CD14-positive monocyte (primary cell): ENCODE measurements around the gene DLK2. TPM values are rescaled to one million over a fixed set of nuclear protein-coding genes. Genes with fewer than 3 reads are reported as not detected.

ENCODE experiments used
- DNase-seq, 3 donors: peaks; one replicate each; pipeline ENCODE4 v3.0.0-alpha.2; 2011 to 2022
- H2AFZ ChIP-seq: 2 replicates; pipeline ENCODE4 v1.6.0; 2012; ENCODE audit warnings: mild to moderate bottlenecking, low read depth, low read length, inconsistent platforms; ENCODE audit not compliant: insufficient read depth, poor library complexity, severe bottlenecking
- H3K27ac ChIP-seq, 2 donors: 1 replicate in 1 of 2; 2 replicates in 1 of 2; pipeline ENCODE4 v1.5.1; 2012 to 2013; ENCODE audit warnings: low read length in 2 of 2, control low read depth in 1 of 2, inconsistent platforms in 1 of 2, low read depth in 1 of 2, mild to moderate bottlenecking in 1 of 2
- H3K27me3 ChIP-seq, 2 donors: one replicate each; pipeline versions ENCODE4 v1.6.0 to v1.6.1; 2011 to 2013; ENCODE audit warnings: low read length in 2 of 2; ENCODE audit not compliant: control insufficient read depth in 2 of 2, insufficient read depth in 2 of 2
- H3K36me3 ChIP-seq, 2 donors: replicated peaks in 1 of 2; 1 replicate in 1 of 2; 2 replicates in 1 of 2; pipeline versions ENCODE4 v1.5.1 to v1.6.1; 2012 to 2013; ENCODE audit warnings: low read length in 2 of 2, control low read depth in 1 of 2, inconsistent platforms in 1 of 2, mild to moderate bottlenecking in 1 of 2; ENCODE audit not compliant: insufficient read depth in 2 of 2, control insufficient read depth in 1 of 2
- H3K4me1 ChIP-seq, 2 donors: 1 replicate in 1 of 2; 2 replicates in 1 of 2; pipeline versions ENCODE4 v1.5.1 to v1.6.1; 2012 to 2013; ENCODE audit warnings: low read length in 2 of 2, control low read depth in 1 of 2, inconsistent platforms in 1 of 2, mild to moderate bottlenecking in 1 of 2, moderate library complexity in 1 of 2; ENCODE audit not compliant: insufficient read depth in 2 of 2, control insufficient read depth in 1 of 2
- H3K4me2 ChIP-seq: replicated peaks from 2 replicates; pipeline ENCODE3; 2012; ENCODE audit warnings: low read length, moderate library complexity, mild to moderate bottlenecking; ENCODE audit not compliant: poor library complexity, severe bottlenecking; ENCODE audit errors: extremely low read depth
- H3K4me3 ChIP-seq, 3 experiments: fragments of 200-600 bp in 1 of 3; sonication (generic) in 1 of 3; replicated peaks in 1 of 3; 1 replicate in 2 of 3; 2 replicates in 1 of 3; pipeline ENCODE4 v1.5.1; 2011 to 2013; ENCODE audit warnings: low read length in 3 of 3, mild to moderate bottlenecking in 3 of 3, control low read depth in 2 of 3, low read depth in 2 of 3, inconsistent platforms in 1 of 3, moderate library complexity in 1 of 3
- H3K79me2 ChIP-seq: 2 replicates; pipeline ENCODE4 v1.6.0; 2012; ENCODE audit warnings: mild to moderate bottlenecking, control low read depth, inconsistent platforms, low read length, moderate library complexity; ENCODE audit not compliant: insufficient read depth
- H3K9ac ChIP-seq: 2 replicates; pipeline ENCODE4 v1.6.0; 2017; ENCODE audit warnings: low read length, mild to moderate bottlenecking; ENCODE audit not compliant: insufficient read depth, poor library complexity, severe bottlenecking
- H3K9me3 ChIP-seq, 2 donors: replicated peaks in 1 of 2; 1 replicate in 1 of 2; 2 replicates in 1 of 2; pipeline versions ENCODE4 v1.5.1 to v1.6.1; 2012 to 2013; ENCODE audit warnings: low read length in 2 of 2, control low read depth in 1 of 2; ENCODE audit not compliant: control insufficient read depth in 1 of 2, insufficient read depth in 1 of 2
- H4K20me1 ChIP-seq: 2 replicates; pipeline ENCODE4 v1.6.0; 2012; ENCODE audit warnings: mild to moderate bottlenecking, low read length, control low read depth, moderate library complexity; ENCODE audit not compliant: insufficient read depth
- H3K27ac Mint-ChIP-seq, 7 donors: one replicate each; pipeline ENCODE4 v1.8.0; 2020; ENCODE audit warnings: mild to moderate bottlenecking in 7 of 7, mixed read lengths in 7 of 7, moderate library complexity in 6 of 7, inconsistent platforms in 2 of 7
- H3K27me3 Mint-ChIP-seq, 3 donors: one replicate each; pipeline ENCODE4 v1.8.0; 2021 to 2022; ENCODE audit warnings: low read depth in 3 of 3, mild to moderate bottlenecking in 3 of 3, mixed read lengths in 3 of 3, moderate library complexity in 3 of 3, inconsistent platforms in 1 of 3
- H3K36me3 Mint-ChIP-seq, 2 donors: one replicate each; pipeline ENCODE4 v1.8.0; 2020; ENCODE audit warnings: mixed read lengths in 2 of 2, inconsistent platforms in 1 of 2, mild to moderate bottlenecking in 1 of 2
- H3K4me1 Mint-ChIP-seq: one replicate; pipeline ENCODE4 v1.8.0; 2020; ENCODE audit warnings: mild to moderate bottlenecking, mixed read lengths
- H3K4me3 Mint-ChIP-seq, 2 donors: one replicate each; pipeline ENCODE4 v1.8.0; 2020; ENCODE audit warnings: mild to moderate bottlenecking in 2 of 2, mixed read lengths in 2 of 2, moderate library complexity in 1 of 2
- H3K9me3 Mint-ChIP-seq, 7 donors: one replicate each; pipeline ENCODE4 v1.8.0; 2020 to 2022; ENCODE audit warnings: mixed read lengths in 7 of 7, mild to moderate bottlenecking in 6 of 7, moderate library complexity in 6 of 7, inconsistent platforms in 2 of 7
- WGBS: methylation state at CpG from one replicate; pipeline ENCODE4 v1.1.5; 2013; ENCODE audit warnings: missing lambda C conversion rate; ENCODE audit not compliant: insufficient coverage; 5-methylcytosine and 5-hydroxymethylcytosine counted together
- intact Hi-C, 2 donors: fragments of 100-400 bp; cut with micrococcal nuclease; formaldehyde crosslinking; loops; one replicate each; pipeline versions ENCODE4 v1.15.0 to v1.15.1; 2023
- polyA plus RNA-seq, 3 donors: library from polyadenylated mRNA; depleted of rRNA in 1 of 3; unstranded in 2 of 3; stranded (reverse) in 1 of 3; fragments of 300-500 nt in 2 of 3; fragments of >200 nt in 1 of 3; fragmentation: Illumina TruSeq in 2 of 3; gene quantifications; 1 replicate in 2 of 3; 2 replicates in 1 of 3; pipeline ENCODE4 v1.2.3, GENCODE V29; 2012 to 2021
- TF ChIP-seq, protein P1 (sequence below): fragments of 200-600 bp; IDR thresholded peaks from one replicate; pipeline ENCODE4 v1.8.0; 2022; ENCODE audit warnings: antibody characterized with exemption, mild to moderate bottlenecking

DLK2 gene
- polyA plus RNA-seq, 3 donors = 0.08 TPM; not detected in 2

DNA sequence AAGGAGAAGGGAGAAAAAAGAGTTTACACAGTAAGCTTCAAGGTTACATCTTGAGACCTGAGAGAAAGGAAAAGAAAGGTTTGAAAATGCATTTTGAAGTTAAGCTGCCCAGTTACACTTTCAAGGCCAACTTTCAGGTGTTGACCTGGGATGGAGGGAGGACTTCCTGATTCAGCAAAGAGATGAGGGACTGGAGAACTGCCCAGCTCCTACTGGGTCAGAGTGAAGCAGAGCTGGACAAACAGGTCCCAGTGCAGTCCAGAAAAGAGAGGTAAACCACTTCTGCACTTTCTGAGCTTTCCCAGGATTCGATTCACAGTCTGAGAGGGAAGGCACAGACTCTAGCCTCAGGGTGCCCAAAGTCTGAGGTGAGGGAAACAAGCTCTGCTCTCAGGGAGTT is 16.1 kb upstream of the DLK2 start:
- Histone ChIP-seq H4K20me1 (no peaks in the 10 kb centered on the region), H3K4me2 (no peak overlapping the region), H3K36me3 (no peaks in the 10 kb centered on the region), H3K27ac (no peak overlapping the region), H3K9me3 (no peaks in the 10 kb centered on the region), H3K4me3 (no peak overlapping the region), H2AFZ (peak overlapping the region; percentile 42), H3K27me3 (no peaks in the 10 kb centered on the region), H3K79me2 (no peaks in the 10 kb centered on the region), H3K4me1 (no peaks in the 10 kb centered on the region), H3K9ac (no peak overlapping the region)
- 78% methylated on average over 1 of the region's 1 CpG for WGBS
- H3K27me3 Mint-ChIP-seq = peaks cover 5 to 16% (median 11%) of the 10 kb centered on the region in 3 donors
- peaks cover 0 to 1% (median 0%) of the 10 kb centered on the region in 7 donors for H3K9me3 Mint-ChIP-seq
- intact Hi-C loops = no loop called here
- H3K4me1 Mint-ChIP-seq = no peaks in the 10 kb centered on the region
- H3K27ac Mint-ChIP-seq = no peak overlapping the region
- no peak overlapping the region for H3K4me3 Mint-ChIP-seq
- no peak for DNase-seq
- TF ChIP-seq, protein P1, sequence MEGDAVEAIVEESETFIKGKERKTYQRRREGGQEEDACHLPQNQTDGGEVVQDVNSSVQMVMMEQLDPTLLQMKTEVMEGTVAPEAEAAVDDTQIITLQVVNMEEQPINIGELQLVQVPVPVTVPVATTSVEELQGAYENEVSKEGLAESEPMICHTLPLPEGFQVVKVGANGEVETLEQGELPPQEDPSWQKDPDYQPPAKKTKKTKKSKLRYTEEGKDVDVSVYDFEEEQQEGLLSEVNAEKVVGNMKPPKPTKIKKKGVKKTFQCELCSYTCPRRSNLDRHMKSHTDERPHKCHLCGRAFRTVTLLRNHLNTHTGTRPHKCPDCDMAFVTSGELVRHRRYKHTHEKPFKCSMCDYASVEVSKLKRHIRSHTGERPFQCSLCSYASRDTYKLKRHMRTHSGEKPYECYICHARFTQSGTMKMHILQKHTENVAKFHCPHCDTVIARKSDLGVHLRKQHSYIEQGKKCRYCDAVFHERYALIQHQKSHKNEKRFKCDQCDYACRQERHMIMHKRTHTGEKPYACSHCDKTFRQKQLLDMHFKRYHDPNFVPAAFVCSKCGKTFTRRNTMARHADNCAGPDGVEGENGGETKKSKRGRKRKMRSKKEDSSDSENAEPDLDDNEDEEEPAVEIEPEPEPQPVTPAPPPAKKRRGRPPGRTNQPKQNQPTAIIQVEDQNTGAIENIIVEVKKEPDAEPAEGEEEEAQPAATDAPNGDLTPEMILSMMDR = no peak
- H3K36me3 Mint-ChIP-seq = no peaks in the 10 kb centered on the region

DNA sequence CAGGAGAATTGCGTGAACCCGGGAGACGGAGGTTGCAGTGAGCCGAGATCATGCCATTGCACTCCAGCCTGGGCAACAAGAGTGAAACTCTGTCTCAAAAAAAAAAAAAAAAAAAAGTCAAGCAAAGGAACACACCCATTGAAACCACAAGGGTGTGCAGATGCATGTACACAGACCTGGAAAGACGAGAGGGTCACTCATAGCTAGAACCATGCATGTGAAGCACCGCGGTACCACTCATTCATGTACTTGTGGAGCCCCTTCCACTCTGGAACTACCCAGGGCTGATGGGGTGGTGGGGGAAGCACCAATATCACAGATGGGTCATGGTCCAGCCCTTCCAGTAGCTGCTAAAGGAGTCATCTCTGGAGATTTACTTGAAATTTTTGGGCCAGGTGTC is 14.6 kb upstream of the DLK2 start:
- H3K27ac ChIP-seq = no peak overlapping the region
- H3K4me3 Mint-ChIP-seq = no peak overlapping the region
- H3K27me3 Mint-ChIP-seq = peaks cover 5 to 18% (median 13%) of the 10 kb centered on the region in 3 donors
- H3K4me1 ChIP-seq = no peaks in the 10 kb centered on the region
- peaks cover 0 to 1% (median 0%) of the 10 kb centered on the region in 7 donors for H3K9me3 Mint-ChIP-seq
- H3K9ac ChIP-seq = no peak overlapping the region
- H3K4me3 ChIP-seq = no peak overlapping the region
- H3K36me3 ChIP-seq = no peaks in the 10 kb centered on the region
- WGBS = 97% methylated on average over 4 of the region's 7 CpGs
- H2AFZ ChIP-seq = no peak overlapping the region
- intact Hi-C loops = no loop called here
- no peaks in the 10 kb centered on the region for H3K36me3 Mint-ChIP-seq
- DNase-seq = no peak
- TF ChIP-seq, protein P1 = no peak
- H3K4me2 ChIP-seq = no peak overlapping the region
- H3K27ac Mint-ChIP-seq = no peak overlapping the region
- no peaks in the 10 kb centered on the region for H3K4me1 Mint-ChIP-seq
- no peaks in the 10 kb centered on the region for H3K27me3 ChIP-seq
- H3K9me3 ChIP-seq = no peaks in the 10 kb centered on the region
- no peaks in the 10 kb centered on the region for H3K79me2 ChIP-seq
- H4K20me1 ChIP-seq = no peaks in the 10 kb centered on the region
